GM12865 (cell line): ENCODE data around the gene RDM1.
"Not testable (repeated sequence)": the region's sequence is repeated elsewhere in the genome, so short reads cannot be mapped to it uniquely, and the experiment has no call there.

ENCODE experiments used
- DNase-seq: peaks from one replicate; pipeline ENCODE4 v3.0.0; 2010; ENCODE audit warnings: low read depth
- H3K4me3 ChIP-seq: 2 replicates; pipeline ENCODE4 v1.5.1; 2011; ENCODE audit warnings: mild to moderate bottlenecking, low read depth, low read length, control low read depth
- TF ChIP-seq, protein P1 (sequence below): IDR thresholded peaks from 2 replicates; pipeline ENCODE4 v1.5.1; 2011; ENCODE audit warnings: low read length, control low read depth, low read depth, inconsistent platforms; ENCODE audit not compliant: insufficient read depth; ENCODE audit errors: missing control alignments

Gene RDM1

DNA sequence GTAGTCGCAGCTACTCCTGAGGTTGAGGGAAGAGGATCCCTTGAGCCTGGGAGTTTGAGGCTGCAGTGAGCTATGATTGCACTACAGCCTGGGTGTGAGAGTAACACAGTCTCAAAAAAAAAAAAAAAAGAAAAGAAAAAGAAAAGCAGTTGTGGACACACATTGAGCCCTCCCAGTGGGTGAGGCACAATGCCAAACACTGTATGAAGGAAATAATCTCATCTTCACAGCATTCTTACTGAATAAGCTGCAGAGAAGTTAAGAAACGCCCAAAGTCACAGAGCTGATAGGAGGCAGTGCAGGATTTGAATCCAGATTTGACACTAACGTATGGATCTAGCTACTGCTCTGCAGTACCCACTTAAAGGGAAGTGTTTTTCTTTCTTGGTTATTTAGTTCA lies 18.8 kb upstream of the RDM1 start:
- no peak overlapping the region for H3K4me3 ChIP-seq
- DNase-seq: no peak
- TF ChIP-seq, protein P1, sequence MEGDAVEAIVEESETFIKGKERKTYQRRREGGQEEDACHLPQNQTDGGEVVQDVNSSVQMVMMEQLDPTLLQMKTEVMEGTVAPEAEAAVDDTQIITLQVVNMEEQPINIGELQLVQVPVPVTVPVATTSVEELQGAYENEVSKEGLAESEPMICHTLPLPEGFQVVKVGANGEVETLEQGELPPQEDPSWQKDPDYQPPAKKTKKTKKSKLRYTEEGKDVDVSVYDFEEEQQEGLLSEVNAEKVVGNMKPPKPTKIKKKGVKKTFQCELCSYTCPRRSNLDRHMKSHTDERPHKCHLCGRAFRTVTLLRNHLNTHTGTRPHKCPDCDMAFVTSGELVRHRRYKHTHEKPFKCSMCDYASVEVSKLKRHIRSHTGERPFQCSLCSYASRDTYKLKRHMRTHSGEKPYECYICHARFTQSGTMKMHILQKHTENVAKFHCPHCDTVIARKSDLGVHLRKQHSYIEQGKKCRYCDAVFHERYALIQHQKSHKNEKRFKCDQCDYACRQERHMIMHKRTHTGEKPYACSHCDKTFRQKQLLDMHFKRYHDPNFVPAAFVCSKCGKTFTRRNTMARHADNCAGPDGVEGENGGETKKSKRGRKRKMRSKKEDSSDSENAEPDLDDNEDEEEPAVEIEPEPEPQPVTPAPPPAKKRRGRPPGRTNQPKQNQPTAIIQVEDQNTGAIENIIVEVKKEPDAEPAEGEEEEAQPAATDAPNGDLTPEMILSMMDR: no peak

DNA sequence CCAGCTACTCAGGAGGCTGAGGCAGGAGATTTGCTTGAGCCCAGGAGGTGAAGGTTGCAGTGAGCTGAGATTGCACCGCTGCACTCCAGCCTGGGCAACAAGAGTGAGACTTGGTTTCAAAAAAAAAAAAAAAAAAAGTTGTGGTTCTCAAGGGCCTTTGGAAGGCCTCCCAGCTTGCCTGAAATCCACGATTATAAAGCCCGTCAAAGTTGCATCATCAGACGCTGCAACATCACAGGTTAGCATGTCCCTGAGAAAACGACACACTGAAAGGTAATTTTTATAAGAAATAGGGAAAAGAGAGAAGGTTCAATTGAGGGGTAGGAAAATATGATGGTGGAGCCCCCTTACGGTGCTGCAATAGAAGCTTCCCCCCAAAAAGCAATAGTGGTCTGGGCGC lies 17.5 kb upstream of the RDM1 start:
- no peak for DNase-seq
- TF ChIP-seq, protein P1: no peak
- H3K4me3 ChIP-seq: no peak overlapping the region

DNA sequence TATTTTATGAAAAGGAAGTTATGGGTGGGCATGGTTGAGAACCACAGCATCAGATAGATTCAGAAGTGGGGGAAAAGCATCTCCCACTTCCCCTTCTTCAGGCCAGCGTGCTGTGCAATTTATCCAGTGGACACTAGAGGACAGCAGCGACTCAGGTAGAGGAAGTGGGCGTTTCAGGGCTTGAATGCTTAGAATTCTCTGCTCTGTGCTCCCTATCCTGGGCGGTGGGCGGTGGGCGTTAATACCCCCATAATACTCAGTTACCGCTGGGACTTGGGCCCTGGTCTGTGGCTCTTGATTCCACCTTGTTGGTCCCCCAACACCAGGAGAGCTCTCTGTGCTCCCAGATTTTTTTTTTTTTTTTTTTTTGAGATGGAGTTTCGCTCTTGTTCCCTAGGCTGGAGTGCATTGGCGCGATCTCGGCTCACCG lies 16.6 kb upstream of the RDM1 start:
- DNase-seq: peak; percentile 63
- no peak overlapping the region for H3K4me3 ChIP-seq
- TF ChIP-seq, protein P1: peak; percentile 88

DNA sequence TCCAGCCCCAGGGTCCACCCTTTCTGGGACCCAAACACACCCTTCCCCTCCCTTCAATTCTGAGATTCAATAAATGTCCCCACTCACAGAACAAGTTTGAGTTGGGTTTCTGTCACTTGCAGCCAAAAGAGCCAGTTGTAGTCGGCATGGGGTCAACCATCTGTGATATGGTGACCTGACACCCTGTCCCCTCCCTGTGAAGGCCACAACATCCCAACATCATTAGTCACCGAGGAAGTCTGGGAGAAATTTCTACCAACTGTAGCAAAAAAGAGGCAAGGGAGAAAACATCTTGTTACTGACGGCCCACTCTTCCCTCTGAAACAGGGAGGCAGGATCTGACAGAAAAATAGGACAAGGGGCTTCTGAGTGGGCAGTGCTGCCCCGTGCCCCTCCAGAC lies 13.6 kb upstream of the RDM1 start:
- TF ChIP-seq, protein P1: no peak
- no peak for DNase-seq
- no peak overlapping the region for H3K4me3 ChIP-seq

DNA sequence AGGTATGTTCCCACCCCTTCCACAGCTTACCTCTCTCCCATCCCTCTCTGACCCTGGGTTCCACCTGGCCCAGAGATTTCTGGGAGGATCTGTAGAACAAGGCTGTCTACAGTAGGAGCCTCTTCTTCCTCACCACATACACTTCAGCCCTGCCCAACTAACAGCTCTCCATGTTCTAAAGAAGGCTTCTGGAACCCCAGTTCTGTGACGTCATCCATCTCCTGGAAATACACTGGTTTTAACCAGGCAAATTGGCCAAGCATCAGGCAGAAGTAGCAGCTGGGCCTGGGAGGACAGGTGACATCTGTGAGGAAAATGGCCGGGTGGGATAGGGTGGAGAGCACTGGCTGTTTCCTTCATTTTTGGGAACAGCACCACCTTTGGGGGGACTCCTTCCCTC lies 13.0 kb upstream of the RDM1 start, which contains the start of gene LYZL6:
Gene LYZL6 (minus strand): TSS at position 177 of the 400 bp plus-strand sequence. CDS start 4,357 bp downstream, outside the sequence.
- no peak within 1 kb of the TSS for H3K4me3 ChIP-seq
- DNase-seq: no peak
- TF ChIP-seq, protein P1: no peak

DNA sequence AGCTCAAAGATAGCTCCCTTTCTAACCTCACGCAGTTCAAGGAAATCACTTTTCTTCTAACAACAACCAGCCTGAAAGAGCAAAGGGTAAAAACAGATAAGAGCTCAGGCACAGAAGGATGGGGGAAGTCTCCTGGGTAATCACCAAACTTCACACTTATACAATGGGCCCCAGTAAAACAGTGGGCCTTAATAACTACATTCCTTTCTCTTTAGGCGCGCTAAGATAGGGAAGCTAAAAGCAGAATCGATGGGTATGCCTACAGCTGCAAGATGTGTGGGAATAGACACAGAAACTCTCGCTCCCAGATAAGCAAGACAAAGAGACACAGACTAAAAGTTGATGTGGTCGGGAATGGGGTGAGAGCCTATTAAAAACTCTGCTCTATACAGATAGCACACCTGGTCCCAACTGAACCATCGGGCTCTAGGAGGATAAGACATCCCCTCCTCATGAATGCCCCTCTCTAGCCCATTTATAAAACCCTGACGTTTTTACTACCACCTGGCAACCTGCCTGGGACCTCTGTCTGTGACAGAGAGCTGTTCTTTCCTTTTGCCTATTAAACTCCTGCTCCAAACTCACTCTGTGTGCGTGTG lies 12.1 kb upstream of the RDM1 start:
- TF ChIP-seq, protein P1: no peak
- DNase-seq: no peak
- H3K4me3 ChIP-seq: no peak overlapping the region

DNA sequence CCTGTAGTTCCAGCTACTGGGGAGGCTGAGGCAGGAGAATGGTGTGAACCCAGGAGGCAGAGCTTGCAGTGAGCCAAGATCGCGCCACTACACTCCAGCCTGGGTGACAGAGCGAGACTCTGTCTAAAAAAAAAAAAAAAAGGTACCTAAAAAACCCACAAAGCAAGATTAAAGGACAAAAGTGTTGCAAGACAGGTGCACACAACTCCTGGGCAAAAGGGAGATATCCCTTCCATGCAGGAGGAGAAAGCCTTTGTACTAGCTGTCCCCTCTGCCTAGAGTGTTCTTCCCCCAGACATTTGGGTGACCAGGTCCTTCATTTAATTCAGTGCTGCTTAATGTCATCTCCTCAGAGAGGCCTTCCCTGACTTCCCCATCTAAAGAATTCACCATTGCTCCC lies 7.9 kb upstream of the RDM1 start:
- not testable (repeated sequence) for H3K4me3 ChIP-seq, DNase-seq
